Right lobe of liver (tissue), 4 donors: Measurements from ENCODE around the gene SEPTIN2.

Experiments
- POLR2A ChIP-seq: fragments of 450-650 bp; IDR thresholded peaks from one replicate; pipeline ENCODE4 v1.6.1; 2017; ENCODE audit warnings: antibody characterized with exemption, mild to moderate bottlenecking
- TF ChIP-seq, protein P1 (sequence below), 4 donors: fragments of 200-600 bp in 3 of 4; fragments of 450-650 bp in 1 of 4; IDR thresholded peaks; one replicate each; pipeline versions ENCODE4 v1.5.1 to v1.8.0; 2016 to 2022; ENCODE audit warnings: antibody characterized with exemption in 4 of 4, mild to moderate bottlenecking in 2 of 4
- donor health status: DM: no; HTN: no; CAD: no.
- donor health status: DM: no; HTN: no; CAD: no.
- donor health status: DM: no; HTN: yes; CAD: no.

DNA sequence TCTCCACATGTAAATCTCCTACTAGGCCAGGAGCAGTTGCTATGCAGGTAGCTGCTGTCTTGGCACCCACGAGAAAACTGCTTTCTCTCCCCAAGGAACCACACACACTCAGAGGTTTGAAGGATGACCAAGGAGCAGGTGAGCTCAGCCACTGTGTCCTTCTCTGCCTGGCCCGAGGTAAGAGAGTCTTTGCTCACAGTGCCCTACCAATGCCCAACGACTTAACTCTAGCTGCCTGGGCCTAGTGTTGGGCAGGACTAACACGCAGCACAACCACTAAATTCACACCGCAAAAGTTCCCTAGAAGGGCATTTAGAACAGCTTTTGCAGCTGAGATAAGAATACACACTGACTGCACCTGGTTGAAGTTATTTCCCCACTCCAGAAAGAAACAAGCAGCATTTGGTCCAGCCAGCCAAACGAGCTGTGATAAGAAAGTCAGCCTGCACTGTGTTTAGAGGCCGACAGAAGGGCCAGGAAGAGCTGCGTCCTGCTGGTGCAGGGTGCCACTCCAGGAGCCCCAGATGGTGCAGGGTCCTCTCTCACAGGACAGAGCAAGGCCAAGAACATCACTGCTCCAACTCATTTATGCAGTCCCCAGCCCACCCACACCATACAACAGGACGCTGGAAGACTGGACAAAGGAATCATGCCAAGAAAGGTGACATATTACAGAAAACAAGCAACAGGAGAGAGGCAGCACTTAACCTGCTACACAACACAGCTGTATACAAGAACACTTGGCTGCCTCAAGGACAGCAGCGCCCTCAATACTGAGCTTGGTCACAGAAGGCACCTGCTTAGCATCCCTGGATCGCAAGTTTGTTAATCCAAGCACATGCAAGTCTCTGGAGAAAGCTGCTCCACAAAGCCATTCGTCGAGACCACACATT, 12.7 kb upstream of the SEPTIN2 start:
- no peak for TF ChIP-seq POLR2A
- TF ChIP-seq, protein P1, sequence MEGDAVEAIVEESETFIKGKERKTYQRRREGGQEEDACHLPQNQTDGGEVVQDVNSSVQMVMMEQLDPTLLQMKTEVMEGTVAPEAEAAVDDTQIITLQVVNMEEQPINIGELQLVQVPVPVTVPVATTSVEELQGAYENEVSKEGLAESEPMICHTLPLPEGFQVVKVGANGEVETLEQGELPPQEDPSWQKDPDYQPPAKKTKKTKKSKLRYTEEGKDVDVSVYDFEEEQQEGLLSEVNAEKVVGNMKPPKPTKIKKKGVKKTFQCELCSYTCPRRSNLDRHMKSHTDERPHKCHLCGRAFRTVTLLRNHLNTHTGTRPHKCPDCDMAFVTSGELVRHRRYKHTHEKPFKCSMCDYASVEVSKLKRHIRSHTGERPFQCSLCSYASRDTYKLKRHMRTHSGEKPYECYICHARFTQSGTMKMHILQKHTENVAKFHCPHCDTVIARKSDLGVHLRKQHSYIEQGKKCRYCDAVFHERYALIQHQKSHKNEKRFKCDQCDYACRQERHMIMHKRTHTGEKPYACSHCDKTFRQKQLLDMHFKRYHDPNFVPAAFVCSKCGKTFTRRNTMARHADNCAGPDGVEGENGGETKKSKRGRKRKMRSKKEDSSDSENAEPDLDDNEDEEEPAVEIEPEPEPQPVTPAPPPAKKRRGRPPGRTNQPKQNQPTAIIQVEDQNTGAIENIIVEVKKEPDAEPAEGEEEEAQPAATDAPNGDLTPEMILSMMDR (IDR thresholded peaks at IDR 0.05), result no peak
